Body of pancreas (tissue), 4 donors: ENCODE results near the gene ACTR3. TPM values are rescaled to one million over a fixed set of nuclear protein-coding genes. Genes with fewer than 3 reads are reported as not detected.
A peak's percentile ranks its signal among the peaks of the same experiment; 100 is the strongest.

Source experiments
- ATAC-seq: fragments of 150-250 bp; one replicate; pipeline ENCODE4 v1.9.1; 2016
- DNase-seq, 4 donors: peaks; one replicate each; pipeline ENCODE4 v3.0.0-alpha.2; 2019
- H3K27ac ChIP-seq, 4 donors: fragments of 200-600 bp; sonication (generic); 1 replicate in 3 of 4; 2 replicates in 1 of 4; pipeline versions ENCODE4 v1.5.1 to v1.6.1; 2016 to 2019; ENCODE audit warnings: mild to moderate bottlenecking in 1 of 4, mixed read lengths in 1 of 4, moderate library complexity in 1 of 4
- H3K27me3 ChIP-seq, 2 donors: fragments of 200-600 bp; sonication (generic); one replicate each; pipeline ENCODE4 v1.6.0; 2016; ENCODE audit warnings: mild to moderate bottlenecking in 1 of 2
- H3K36me3 ChIP-seq, 2 donors: fragments of 200-600 bp; sonication (generic); replicated peaks in 1 of 2; 2 replicates each; pipeline ENCODE4 v1.5.1; 2016; ENCODE audit warnings: low read depth in 2 of 2; ENCODE audit not compliant: insufficient read depth in 1 of 2
- H3K4me1 ChIP-seq: fragments of 200-600 bp; sonication (generic); one replicate; pipeline ENCODE4 v1.6.0; 2016
- H3K4me3 ChIP-seq, 2 donors: fragments of 200-600 bp; sonication (generic); 1 replicate in 1 of 2; 2 replicates in 1 of 2; pipeline ENCODE4 v1.5.1; 2016 to 2019
- H3K9me3 ChIP-seq, 3 donors: fragments of 200-600 bp; sonication (generic); 1 replicate in 2 of 3; 2 replicates in 1 of 3; pipeline ENCODE4 v1.5.1; 2016
- POLR2A ChIP-seq, 3 donors: fragments of 450-650 bp; IDR thresholded peaks; one replicate each; pipeline ENCODE4 v1.6.1; 2016; ENCODE audit warnings: antibody characterized with exemption in 3 of 3, mild to moderate bottlenecking in 2 of 3
- WGBS, 2 donors: methylation state at CpG; one replicate each; pipeline ENCODE4 v1.1.5; 2017; 5-methylcytosine and 5-hydroxymethylcytosine counted together
- intact Hi-C: fragments of 100-400 bp; cut with DNase I; formaldehyde crosslinking; loops from one replicate; pipeline ENCODE4 v1.15.1; 2023
- total RNA-seq, 2 donors: library from RNA; depleted of rRNA; stranded (reverse); fragments of >200 nt; gene quantifications; one replicate each; pipeline ENCODE4 v1.1.0, GENCODE V29; 2016
- TF ChIP-seq, protein P1 (sequence below), 7 experiments: fragments of 450-650 bp in 4 of 7; fragments of 200-600 bp in 3 of 7; sonication (generic) in 3 of 7; IDR thresholded peaks; one replicate each; pipeline ENCODE4 v1.5.1; 2016 to 2019; ENCODE audit warnings: antibody characterized with exemption in 7 of 7

ACTR3 gene
- total RNA-seq, 2 donors from 2014 or later: 35.9 to 43.8 TPM

DNA sequence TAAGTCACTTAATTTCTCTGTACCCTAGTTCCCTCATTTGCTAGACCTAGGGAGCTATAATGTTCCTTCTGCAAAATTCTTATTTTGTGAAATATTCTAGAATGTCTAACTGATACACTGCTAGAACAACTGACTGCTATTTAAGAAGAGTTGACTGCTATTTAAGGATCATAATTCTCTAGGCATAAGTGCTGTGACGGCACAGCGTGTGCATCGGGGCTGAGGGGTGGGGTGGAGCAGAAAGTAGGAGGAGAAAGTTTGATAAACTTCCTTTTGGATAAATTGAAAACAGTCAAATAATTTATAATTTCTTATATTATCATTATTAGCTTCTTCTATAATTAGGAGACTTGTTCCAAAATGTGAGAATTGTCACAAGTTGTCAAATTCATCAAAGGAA is 10.4 kb upstream of the ACTR3 start:
- no peak overlapping the region for H3K27ac ChIP-seq
- TF ChIP-seq, protein P1, sequence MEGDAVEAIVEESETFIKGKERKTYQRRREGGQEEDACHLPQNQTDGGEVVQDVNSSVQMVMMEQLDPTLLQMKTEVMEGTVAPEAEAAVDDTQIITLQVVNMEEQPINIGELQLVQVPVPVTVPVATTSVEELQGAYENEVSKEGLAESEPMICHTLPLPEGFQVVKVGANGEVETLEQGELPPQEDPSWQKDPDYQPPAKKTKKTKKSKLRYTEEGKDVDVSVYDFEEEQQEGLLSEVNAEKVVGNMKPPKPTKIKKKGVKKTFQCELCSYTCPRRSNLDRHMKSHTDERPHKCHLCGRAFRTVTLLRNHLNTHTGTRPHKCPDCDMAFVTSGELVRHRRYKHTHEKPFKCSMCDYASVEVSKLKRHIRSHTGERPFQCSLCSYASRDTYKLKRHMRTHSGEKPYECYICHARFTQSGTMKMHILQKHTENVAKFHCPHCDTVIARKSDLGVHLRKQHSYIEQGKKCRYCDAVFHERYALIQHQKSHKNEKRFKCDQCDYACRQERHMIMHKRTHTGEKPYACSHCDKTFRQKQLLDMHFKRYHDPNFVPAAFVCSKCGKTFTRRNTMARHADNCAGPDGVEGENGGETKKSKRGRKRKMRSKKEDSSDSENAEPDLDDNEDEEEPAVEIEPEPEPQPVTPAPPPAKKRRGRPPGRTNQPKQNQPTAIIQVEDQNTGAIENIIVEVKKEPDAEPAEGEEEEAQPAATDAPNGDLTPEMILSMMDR (IDR thresholded peaks at IDR 0.05): no peak
- TF ChIP-seq POLR2A (IDR thresholded peaks at IDR 0.05): no peak
- H3K9me3 ChIP-seq: no peaks in the 10 kb centered on the region
- H3K36me3 ChIP-seq: no peaks in the 10 kb centered on the region
- no peaks in the 10 kb centered on the region for H3K27me3 ChIP-seq
- DNase-seq (no peak), ATAC-seq (no peak)
- intact Hi-C loops: no loop called here
- WGBS, 2 donors: 87 to 93% methylated on average over 3 of the region's 3 CpGs
- H3K4me1 ChIP-seq: no peaks in the 10 kb centered on the region
- no peak overlapping the region for H3K4me3 ChIP-seq

DNA sequence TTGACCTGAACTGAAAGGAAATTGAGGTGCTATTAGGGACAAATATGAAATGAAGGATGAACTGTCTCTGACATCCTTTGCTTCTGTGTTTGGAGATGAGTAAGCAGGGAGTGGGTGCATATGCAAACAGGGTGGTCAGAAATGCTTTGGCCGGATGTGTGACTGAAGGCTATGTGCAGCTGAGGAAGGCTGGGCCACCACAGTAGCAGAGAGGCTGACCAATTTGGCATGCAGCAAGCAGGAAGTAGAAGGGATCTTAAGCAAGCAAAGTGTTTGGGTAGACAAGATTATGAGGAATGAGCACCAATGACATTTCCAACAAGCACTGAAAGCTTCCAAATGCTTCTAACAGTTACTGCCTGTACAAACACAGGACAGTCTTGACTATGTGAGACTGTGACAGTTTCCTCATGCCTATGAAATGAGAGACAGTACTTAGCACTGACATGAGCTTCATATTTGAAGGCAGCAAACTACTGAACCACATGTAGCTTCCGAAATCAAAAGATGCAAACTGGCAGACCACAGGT is 3.3 kb upstream of the ACTR3 start:
- 67 to 69% methylated on average over 2 of the region's 2 CpGs for WGBS, 2 donors
- Histone ChIP-seq H3K4me1 (peaks cover 12% of the 10 kb centered on the region), H3K27ac (peak overlapping the region in 2 of 4 donors; percentile 9 to 16), H3K27me3 (no peaks in the 10 kb centered on the region), H3K9me3 (no peaks in the 10 kb centered on the region), H3K36me3 (no peaks in the 10 kb centered on the region), H3K4me3 (no peak overlapping the region)
- TF ChIP-seq, protein P1 (IDR thresholded peaks at IDR 0.05): no peak
- peak in 1 of 3 donors; percentile 27 for TF ChIP-seq POLR2A (IDR thresholded peaks at IDR 0.05)
- intact Hi-C loops: no loop called here
- peak in 2 of 4 donors; percentile 27 to 66 for DNase-seq
- ATAC-seq: no peak

DNA sequence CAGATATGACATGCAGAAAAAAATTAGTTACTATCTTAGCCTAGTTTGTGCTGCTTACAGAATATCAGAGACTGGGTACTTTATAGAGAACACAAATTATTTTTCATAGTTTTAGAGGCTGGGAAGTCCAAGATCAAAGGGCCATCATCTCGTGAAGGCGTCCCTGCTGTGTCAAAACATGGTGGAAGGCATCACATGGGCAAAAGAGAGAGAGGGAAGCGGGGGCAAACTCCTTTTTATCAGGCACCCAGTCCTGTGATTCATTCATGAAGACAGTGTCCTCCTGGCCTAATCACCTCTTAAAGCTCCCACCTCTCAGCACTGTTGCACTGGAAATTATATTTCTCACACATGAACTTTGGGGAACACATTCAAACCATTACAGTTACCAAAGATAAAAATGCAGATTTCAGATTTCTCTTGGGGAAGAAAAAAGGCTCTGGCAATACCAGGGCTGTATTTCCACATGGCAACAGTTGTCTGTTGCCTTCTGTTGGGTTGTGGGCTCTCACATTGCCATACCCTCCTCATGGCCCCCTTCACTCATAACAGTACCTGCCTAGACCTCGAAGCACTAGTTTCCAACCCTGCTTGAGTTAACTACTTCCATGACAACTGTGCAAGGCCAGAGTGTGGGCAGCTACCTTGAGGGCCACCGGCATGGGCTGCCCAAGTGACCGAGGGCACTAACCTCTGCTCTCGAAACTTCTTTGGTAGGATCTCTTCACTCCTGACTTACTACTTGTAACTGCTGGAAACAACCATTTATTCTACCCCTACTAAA is 2.7 kb upstream of the ACTR3 start:
- no peak for ATAC-seq
- H3K9me3 ChIP-seq: no peaks in the 10 kb centered on the region
- no peaks in the 10 kb centered on the region for H3K27me3 ChIP-seq
- WGBS, 2 donors: 79% methylated on average over 7 of the region's 7 CpGs
- TF ChIP-seq, protein P1 (IDR thresholded peaks at IDR 0.05): no peak
- no peak for TF ChIP-seq POLR2A (IDR thresholded peaks at IDR 0.05)
- H3K4me1 ChIP-seq: peaks cover 18% of the 10 kb centered on the region
- intact Hi-C loops: no loop called here
- DNase-seq: no peak
- no peak overlapping the region for H3K4me3 ChIP-seq
- H3K36me3 ChIP-seq: no peaks in the 10 kb centered on the region
- peak overlapping the region in 2 of 4 donors; percentile 9 to 16 for H3K27ac ChIP-seq

DNA sequence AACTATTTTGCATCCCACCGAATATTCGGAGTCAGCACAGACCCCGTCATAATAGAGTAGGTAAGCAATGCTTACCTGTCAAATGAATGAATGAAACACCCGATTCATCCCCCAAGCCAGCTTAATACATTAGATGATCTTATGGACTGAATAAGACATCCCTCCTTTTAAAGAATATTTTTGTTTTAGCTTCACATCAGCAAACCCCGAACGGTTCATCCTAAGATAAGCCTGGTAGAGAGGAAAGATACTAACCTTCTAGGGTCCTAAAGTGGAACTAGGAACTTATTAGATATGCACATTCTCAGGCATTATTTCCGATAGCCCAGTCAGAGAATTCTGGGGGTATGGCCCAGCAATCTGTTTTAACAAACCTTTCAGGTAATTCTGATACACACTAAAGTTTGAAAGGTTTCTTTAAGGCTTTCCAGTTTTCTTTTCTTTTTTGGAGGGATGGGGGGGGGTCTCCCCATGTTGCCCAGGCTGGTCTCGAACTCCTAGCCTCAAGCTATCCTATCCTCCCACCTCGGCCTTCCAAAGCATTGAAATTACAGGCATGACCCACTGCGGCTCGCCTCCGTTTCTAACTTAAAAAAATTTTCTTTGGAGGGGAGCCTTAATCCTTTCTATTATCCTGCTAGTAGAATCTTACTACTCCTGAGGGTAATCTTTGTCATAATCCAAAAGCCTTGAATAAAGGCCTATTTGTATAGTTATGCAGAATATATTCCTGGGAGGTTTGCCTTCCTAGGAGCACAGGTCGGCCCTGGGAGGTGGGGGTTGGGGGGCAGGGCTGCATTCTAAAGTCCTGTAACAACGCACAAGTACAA is 1.0 kb upstream of the ACTR3 start:
- no peaks in the 10 kb centered on the region for H3K36me3 ChIP-seq
- no peaks in the 10 kb centered on the region for H3K9me3 ChIP-seq
- ATAC-seq (no peak), DNase-seq (peak in 1 of 4 donors; percentile 59)
- no peak for TF ChIP-seq POLR2A (IDR thresholded peaks at IDR 0.05)
- TF ChIP-seq, protein P1 (IDR thresholded peaks at IDR 0.05): no peak
- intact Hi-C loops: no loop called here
- 28 to 37% methylated on average over 14 of the region's 14 CpGs for WGBS, 2 donors
- H3K4me3 ChIP-seq: peak overlapping the region; percentile 23 to 84
- peaks cover 35% of the 10 kb centered on the region for H3K4me1 ChIP-seq
- H3K27ac ChIP-seq: peak overlapping the region; percentile 89 to 98 (median 96)
- H3K27me3 ChIP-seq: no peaks in the 10 kb centered on the region
